NCI-H2171 (cell line): ENCODE data around the gene HOXC10.

ENCODE experiments used
- DNase-seq: peaks from one replicate; lab custom pipeline; 2025; lab: John Stamatoyannopoulos, UW

The HOXC10 gene

DNA sequence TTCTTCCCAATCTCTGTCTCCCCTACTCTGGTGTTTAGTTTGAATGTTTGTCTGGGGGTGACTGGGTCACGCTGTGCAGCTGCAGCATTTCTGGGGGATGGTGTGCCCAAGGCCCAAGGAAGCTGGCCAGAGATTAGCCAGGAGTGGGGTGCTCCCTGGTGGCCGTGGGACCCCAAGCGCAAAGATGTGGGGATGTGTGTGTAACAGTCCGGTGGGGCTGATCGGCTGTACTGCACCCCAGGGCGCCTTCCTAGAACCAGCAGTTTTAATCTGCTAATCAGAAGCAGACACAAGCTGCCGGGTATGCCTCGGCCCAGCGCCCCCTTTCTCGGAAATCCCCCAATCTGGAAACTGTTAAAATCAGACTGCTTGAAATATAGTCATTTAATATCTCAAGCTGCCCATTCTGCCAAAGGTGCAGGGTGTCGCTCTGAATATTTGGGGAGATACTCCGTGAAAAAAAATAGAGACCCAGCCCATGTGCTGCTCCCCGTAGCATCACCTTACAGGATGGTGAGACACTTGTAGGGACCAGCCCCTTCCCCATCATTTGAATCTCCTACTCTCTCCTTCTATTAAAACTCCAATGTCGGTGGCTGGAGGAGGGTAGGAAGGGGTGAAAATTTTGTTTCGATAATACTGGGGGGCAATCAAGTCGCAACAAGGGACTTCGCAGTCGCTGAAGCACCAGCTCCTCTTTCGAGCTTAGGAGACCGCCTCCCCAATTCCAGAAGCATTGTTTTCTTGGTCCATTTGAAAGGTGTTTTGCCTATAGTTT, 19.3 kb downstream of the HOXC10 start:
- no peak for DNase-seq

GRCh38 chr12:54004841-54005530, 20.0 kb downstream of the HOXC10 start:
- no peak for DNase-seq

- no peak for DNase-seq
Observed at GRCh38 chr12:54005531-54005852, 20.5 kb downstream of the HOXC10 start.

DNA sequence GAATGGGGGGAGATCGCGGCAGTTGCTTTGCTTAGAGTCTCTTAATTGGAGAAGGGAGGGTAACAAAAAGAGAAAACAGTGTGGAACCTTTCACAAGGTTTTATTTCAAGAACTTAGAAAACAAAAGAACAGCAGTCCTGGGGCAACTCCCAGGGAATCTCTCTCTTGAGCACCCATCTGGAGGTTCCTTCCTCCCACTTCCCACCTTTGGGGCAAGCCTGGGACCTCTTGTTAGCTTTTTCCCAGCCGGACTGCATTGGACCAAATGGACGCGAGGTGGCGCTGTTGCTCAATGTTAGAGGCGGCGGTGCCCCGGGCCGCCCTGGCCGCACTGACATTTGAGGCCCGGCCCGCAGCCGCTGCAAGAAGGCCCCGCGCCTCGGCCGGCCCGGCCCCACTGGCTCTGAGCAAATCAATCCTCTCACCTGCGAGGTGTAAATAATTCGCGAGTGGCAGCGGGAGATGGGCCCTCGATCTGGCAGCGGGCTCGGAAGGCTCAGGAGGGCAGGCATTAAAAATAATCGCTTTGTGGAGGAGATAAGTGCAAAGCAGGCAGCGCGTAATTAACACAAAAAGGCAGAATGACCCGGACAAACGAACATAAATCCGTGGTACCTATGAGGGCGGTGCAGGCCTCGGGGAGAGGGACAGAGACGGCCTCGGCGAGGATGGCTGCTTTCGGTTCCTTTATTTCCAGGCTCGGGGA, 21.1 kb downstream of the HOXC10 start:
- DNase-seq: peak; percentile 71

GRCh38 chr12:54006559-54007220, 21.7 kb downstream of the HOXC10 start:
- DNase-seq: no peak

DNA sequence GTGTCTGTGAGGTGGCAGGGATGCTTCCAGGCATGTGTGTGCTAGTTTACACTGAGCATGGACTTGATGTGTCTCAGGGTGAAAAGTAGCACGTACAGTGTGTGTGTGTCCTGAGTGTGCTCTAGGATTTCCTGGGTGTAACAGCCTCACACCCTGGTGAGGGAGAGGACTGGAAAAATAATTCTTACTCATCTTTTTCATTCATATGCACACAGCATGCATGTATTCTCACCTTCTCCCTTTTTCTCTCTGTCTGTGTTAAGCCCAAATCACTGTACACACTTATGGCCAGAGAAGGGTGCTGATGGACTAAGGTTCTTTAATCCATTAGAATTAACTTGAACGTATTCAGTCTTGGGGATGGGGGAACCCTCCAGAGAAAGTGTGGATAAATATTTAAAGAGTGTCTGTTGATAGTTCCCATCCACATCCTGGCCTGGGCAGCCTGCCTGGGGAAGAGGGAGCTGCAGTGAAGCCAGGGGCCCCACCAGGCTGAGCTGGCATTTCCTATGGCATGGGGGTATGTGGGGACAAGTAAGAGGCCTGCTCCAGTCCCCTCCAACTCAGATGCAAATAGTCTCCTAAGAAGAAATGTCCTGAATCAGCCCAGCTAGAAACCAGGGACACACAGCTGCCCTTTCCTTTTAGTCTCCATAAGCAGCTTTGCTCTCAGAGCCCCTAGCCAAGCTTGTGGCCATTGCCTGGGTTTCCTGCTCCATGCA, 22.8 kb downstream of the HOXC10 start:
- DNase-seq: no peak

DNA sequence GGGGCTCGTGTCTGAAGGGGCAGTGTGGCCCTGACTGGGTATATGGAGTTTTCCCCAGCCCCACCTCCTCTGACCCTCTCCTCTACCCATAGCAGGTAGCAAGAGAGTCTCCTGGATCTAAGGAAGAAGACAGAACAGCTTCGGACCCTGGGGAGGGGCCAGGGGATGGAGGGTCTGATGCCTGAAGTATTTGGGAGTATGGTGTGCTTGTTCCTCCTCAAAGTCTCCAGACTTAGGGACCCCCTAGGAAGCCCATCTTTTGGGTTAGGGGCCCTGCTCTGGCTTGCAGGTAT, 23.3 kb downstream of the HOXC10 start:
- DNase-seq: no peak

DNA sequence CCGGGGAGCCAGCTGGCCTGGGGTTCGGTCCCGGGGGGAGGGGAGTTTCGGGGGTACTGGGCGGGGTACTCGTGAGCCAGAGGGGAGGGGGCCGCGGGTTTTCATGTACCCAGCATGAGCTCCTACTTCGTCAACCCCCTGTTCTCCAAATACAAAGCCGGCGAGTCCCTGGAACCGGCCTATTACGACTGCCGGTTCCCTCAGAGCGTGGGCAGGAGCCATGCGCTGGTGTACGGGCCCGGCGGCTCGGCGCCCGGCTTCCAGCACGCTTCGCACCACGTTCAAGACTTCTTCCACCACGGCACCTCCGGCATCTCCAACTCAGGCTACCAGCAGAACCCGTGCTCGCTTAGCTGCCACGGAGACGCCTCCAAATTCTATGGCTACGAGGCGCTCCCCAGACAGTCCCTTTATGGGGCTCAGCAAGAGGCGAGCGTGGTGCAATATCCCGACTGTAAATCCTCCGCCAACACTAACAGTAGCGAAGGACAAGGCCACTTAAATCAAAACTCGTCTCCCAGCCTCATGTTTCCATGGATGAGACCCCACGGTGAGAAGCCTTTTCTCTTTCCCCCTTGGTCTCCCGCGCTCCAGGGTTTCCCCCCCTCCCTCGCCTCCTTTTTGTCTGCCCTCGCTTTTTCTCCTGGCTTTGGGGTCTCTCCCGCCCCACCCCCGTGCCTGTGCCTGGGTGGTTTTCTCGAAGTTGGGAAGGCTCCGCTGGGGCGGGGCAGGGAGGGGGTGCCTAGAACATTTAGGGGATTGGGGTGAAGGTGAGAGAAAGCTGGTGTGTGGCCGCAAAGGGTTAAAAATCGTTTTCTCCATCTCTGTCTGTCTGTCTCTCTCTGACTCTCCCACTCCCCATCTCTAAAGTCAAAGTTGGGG, 24.5 kb downstream of the HOXC10 start:
- no peak for DNase-seq

- no peak for DNase-seq
Observed at GRCh38 chr12:54010053-54010971, 25.4 kb downstream of the HOXC10 start.

GRCh38 chr12:54010972-54011664, 26.2 kb downstream of the HOXC10 start:
- no peak for DNase-seq

GRCh38 chr12:54011665-54012532, 27.0 kb downstream of the HOXC10 start:
- no peak for DNase-seq

DNA sequence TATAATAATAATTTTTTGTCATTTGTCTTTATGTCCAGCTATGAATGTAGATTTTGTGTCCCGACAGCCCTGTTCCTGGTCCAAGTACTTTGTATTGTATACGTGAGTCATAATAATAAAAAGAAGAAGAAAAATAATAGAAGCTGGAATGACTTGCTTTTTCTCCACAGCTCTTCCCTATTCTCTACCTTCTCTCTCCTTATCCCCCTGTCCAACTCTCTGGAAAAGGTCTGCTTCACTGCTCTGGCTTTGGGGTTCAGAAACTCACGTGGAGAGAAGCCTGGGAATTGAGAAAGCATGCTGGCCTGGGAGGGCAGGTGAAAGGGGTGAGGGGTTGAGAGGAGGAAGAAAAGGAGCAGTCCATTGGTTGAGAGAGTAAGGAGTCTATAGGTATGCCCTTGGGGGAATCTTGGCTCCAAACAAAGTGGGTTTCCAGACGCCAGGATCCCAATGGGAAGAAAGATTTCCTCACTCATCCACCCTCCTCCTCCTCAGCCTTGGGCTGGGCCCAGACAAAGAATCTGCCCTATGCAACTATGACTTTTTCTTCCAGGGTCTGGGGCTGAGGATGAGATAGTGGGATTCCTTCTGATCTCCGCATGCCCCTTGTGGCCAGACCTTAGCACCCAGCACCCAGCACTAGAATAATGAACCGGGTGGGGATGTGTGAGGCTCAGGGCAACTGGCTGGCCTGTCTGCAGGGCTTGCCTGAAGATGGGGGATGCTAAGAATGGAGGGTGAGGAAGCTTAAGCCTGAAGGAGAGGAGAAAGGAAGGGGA, 27.9 kb downstream of the HOXC10 start:
- no peak for DNase-seq

- DNase-seq: no peak
Observed at GRCh38 chr12:54014377-54015017, 29.6 kb downstream of the HOXC10 start.

DNA sequence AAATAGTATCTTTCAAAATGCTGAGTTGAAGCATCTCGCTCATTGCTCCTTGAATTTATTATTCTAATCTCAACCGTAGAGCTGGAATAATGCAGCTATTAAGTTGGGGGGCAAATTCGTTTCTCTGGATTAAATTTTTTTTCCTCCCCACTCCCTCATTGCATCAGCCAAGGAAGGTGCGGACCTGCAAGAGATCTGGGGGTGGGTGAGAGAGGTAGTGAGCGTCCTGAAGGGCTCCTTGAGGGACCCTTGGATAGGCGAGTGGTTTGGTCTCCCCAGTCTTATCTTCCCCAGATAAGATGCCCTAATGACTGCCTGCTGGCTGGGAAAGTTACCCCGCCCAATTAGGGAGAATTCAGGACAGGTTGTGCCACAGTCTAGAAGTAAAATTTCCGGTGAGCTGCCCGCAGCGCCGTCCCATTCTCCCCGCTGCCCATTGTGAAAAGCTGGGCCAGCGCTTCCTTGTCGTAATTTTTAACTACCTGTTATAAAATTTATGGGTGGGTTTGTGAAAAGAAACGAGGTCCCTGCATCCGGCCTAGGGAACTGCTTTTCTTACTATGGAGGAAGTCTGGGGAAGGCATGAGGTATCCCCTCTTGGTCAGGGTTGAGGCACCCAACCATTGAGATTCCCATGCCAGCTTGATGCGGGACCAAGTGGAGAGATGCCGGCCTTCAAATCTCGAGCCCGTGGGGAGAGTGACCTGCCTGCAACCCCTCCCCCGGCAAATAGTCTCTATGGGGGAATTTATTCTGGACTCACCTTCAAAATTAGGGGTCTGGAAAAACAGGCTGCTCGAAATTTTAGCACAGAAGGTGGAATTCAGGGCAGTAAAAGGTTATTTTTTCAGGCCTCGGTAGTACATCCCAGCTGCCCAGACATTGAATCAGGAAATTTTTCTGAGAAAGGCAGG, 30.3 kb downstream of the HOXC10 start:
- DNase-seq: no peak

GRCh38 chr12:54016051-54016450, 31.1 kb downstream of the HOXC10 start:
- DNase-seq: no peak

DNA sequence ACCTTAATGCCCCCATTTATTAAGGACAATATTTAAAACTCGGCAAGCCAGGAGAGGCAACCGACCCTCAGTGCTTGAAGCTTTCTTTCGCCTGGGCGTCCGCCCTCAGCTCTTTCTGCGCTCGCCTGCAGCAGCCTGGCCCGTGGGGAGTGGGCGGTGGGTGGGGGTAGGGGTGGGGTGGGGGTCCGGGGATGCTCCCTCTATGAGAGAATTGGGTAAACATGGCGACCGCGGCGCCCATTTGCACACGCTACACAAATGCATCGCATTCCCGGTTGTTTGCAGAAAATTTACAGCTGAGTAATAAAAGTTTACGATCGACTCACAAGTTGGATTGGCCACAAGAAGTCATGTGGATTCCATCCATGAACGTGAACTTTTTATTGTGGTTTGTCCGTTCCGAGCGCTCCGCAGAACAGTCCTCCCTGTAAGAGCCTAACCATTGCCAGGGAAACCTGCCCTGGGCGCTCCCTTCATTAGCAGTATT, 31.6 kb downstream of the HOXC10 start:
- DNase-seq: peak; percentile 39
